Transverse colon (tissue), 4 donors: ENCODE measurements around the gene PCP4L1. TPM values are rescaled to one million over a fixed set of nuclear protein-coding genes. Genes with fewer than 3 reads are reported as not detected.

Experiments
- DNase-seq: peaks from one replicate; pipeline ENCODE4 v3.0.0-alpha.2; 2019
- H3K27ac ChIP-seq, 4 donors: fragments of 200-600 bp; sonication (generic); 2 replicates each; pipeline ENCODE4 v1.5.1; 2016 to 2018; ENCODE audit warnings: inconsistent platforms in 4 of 4
- H3K27me3 ChIP-seq: fragments of 200-600 bp; sonication (generic); 2 replicates; pipeline ENCODE4 v1.5.1; 2017; ENCODE audit warnings: inconsistent platforms
- H3K36me3 ChIP-seq, 4 donors: fragments of 200-600 bp; sonication (generic); 2 replicates each; pipeline ENCODE4 v1.5.1; 2017 to 2019; ENCODE audit warnings: inconsistent platforms in 4 of 4
- H3K4me1 ChIP-seq, 4 donors: fragments of 200-600 bp; sonication (generic); 2 replicates each; pipeline ENCODE4 v1.5.1; 2017 to 2020; ENCODE audit warnings: inconsistent platforms in 4 of 4
- H3K4me3 ChIP-seq, 4 donors: fragments of 200-600 bp; sonication (generic); 1 replicate in 1 of 4; 2 replicates in 3 of 4; pipeline versions ENCODE4 v1.5.1 to v1.6.1; 2017 to 2019; ENCODE audit warnings: inconsistent platforms in 4 of 4
- H3K9me3 ChIP-seq, 2 donors: fragments of 200-600 bp; sonication (generic); 2 replicates each; pipeline ENCODE4 v1.5.1; 2017 to 2019; ENCODE audit warnings: inconsistent platforms in 2 of 2
- CTCF ChIP-seq, 5 experiments: fragments of 200-600 bp in 3 of 5; fragments of 450-650 bp in 2 of 5; sonication (generic) in 3 of 5; IDR thresholded peaks; 1 replicate in 2 of 5; 2 replicates in 3 of 5; pipeline ENCODE4 v1.5.1; 2016 to 2017; ENCODE audit warnings: antibody characterized with exemption in 5 of 5, inconsistent platforms in 3 of 5, mild to moderate bottlenecking in 2 of 5, moderate library complexity in 1 of 5
- EP300 ChIP-seq: sonication (generic); formaldehyde crosslinking; IDR thresholded peaks from one replicate; pipeline ENCODE4 v1.6.1; 2017; ENCODE audit warnings: antibody characterized with exemption, low read depth
- POLR2A ChIP-seq: fragments of 450-650 bp; IDR thresholded peaks from one replicate; pipeline ENCODE4 v1.6.1; 2016; ENCODE audit warnings: antibody characterized with exemption, mild to moderate bottlenecking, moderate library complexity
- POLR2AphosphoS5 ChIP-seq, 3 donors: sonication (generic); formaldehyde crosslinking; IDR thresholded peaks; one replicate each; pipeline ENCODE4 v1.6.1; 2016; ENCODE audit warnings: antibody characterized with exemption in 3 of 3
- WGBS, 2 donors: methylation state at CpG; one replicate each; pipeline ENCODE4 v1.1.5; 2018; ENCODE audit warnings: low coverage in 1 of 2; 5-methylcytosine and 5-hydroxymethylcytosine counted together
- in situ Hi-C, 4 donors: fragments of 200-750 bp; cut with MboI; loops; one replicate each; pipeline versions ENCODE4 v1.15.0 to v1.15.1; 2017; ENCODE audit warnings: low sequenced_read_pairs in 3 of 4, low pct_ligation_motif_present in 1 of 4, low pct_unique_long_range_greater_than_20kb in 1 of 4
- intact Hi-C: fragments of 100-400 bp; cut with DNase I; formaldehyde crosslinking; loops from one replicate; pipeline ENCODE4 v1.15.1; 2023; ENCODE audit warnings: low total_unique reads
- total RNA-seq, 4 donors: library from RNA; depleted of rRNA; stranded (reverse); fragments of >200 nt; gene quantifications; one replicate each; pipeline ENCODE4 v1.1.0, GENCODE V29; 2016

PCP4L1 gene
- total RNA-seq, 4 donors from 2014 or later = 1.8 to 2.1 TPM; not detected in 2

GRCh38 chr1:161261261-161262235 is 3.0 kb downstream of the PCP4L1 start:
- no peak for DNase-seq
- H3K4me3 ChIP-seq = no peak overlapping the region
- no peaks in the 10 kb centered on the region for H3K36me3 ChIP-seq
- H3K9me3 ChIP-seq = peaks cover 3 to 10% of the 10 kb centered on the region in 2 donors
- H3K27ac ChIP-seq = peak overlapping the region in 1 of 4 donors; percentile 10
- in situ Hi-C loops = no loop called here
- 20 to 44% methylated on average over 1 to 12 of the region's 12 CpGs for WGBS, 2 donors
- peaks cover 48% of the 10 kb centered on the region for H3K27me3 ChIP-seq
- TF ChIP-seq EP300 = no peak
- no peak for TF ChIP-seq POLR2AphosphoS5 (IDR thresholded peaks at IDR 0.05)
- TF ChIP-seq POLR2A = no peak
- TF ChIP-seq CTCF (IDR thresholded peaks at IDR 0.05) = no peak
- H3K4me1 ChIP-seq = peaks cover 0 to 18% (median 8%) of the 10 kb centered on the region in 4 donors
- intact Hi-C loops = no loop called here

- H3K36me3 ChIP-seq = no peaks in the 10 kb centered on the region
- H3K27me3 ChIP-seq = peaks cover 15% of the 10 kb centered on the region
- H3K4me1 ChIP-seq = peaks cover 0 to 8% (median 1%) of the 10 kb centered on the region in 4 donors
- H3K4me3 ChIP-seq = no peak overlapping the region
- intact Hi-C loops = no loop called here
- H3K9me3 ChIP-seq = no peaks in the 10 kb centered on the region
- in situ Hi-C loops = no loop called here
- H3K27ac ChIP-seq = no peak overlapping the region
- DNase-seq = no peak
- no peak for TF ChIP-seq EP300
- no peak for TF ChIP-seq CTCF (IDR thresholded peaks at IDR 0.05)
- no peak for TF ChIP-seq POLR2A
- no peak for TF ChIP-seq POLR2AphosphoS5 (IDR thresholded peaks at IDR 0.05)
- 60 to 82% methylated on average over 5 of the region's 5 CpGs for WGBS, 2 donors
These were observed 6.8 kb downstream of the PCP4L1 start for GRCh38 chr1:161265305-161265704.

DNA sequence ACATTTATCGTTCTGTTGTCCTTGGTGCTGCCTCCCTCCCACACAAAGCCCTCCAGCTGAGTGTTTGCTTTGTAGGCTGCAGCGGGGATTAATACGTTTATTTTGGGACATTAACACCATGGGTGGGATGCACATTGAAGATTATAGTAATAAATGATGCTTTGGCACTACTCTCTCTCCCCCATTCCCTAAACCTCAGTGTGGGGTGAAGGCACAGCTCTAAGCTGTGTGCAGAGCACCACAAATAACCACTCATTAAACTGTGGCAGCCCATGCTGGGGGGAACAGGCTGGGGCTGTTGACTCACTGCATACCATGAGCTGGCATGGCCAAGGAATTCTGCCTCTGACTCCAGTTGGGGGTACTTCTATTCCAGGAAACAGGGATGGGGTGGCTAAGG is 7.7 kb downstream of the PCP4L1 start:
- Histone ChIP-seq H3K27ac (peak overlapping the region in 2 of 4 donors; percentile 11 to 52), H3K4me3 (no peak overlapping the region), H3K9me3 (no peaks in the 10 kb centered on the region), H3K27me3 (peaks cover 8% of the 10 kb centered on the region), H3K36me3 (no peaks in the 10 kb centered on the region), H3K4me1 (peaks cover 0 to 2% (median under 1%) of the 10 kb centered on the region in 4 donors)
- intact Hi-C loops = no loop called here
- in situ Hi-C loops = no loop called here
- DNase-seq = no peak
- TF ChIP-seq EP300 = no peak
- no peak for TF ChIP-seq POLR2A
- TF ChIP-seq CTCF (IDR thresholded peaks at IDR 0.05) = no peak
- no peak for TF ChIP-seq POLR2AphosphoS5 (IDR thresholded peaks at IDR 0.05)
- WGBS, 2 donors = 62 to 72% methylated on average over 3 of the region's 3 CpGs

GRCh38 chr1:161266836-161267235 is 8.3 kb downstream of the PCP4L1 start:
- DNase-seq = no peak
- H3K27me3 ChIP-seq = peaks cover 1% of the 10 kb centered on the region
- H3K27ac ChIP-seq = peak overlapping the region in 2 of 4 donors; percentile 11 to 52
- WGBS, 2 donors = 75 to 91% methylated on average over 2 of the region's 2 CpGs
- H3K4me1 ChIP-seq = peaks cover 0 to 1% (median 0%) of the 10 kb centered on the region in 4 donors
- TF ChIP-seq CTCF (IDR thresholded peaks at IDR 0.05) (no peak), EP300 (no peak), POLR2A (no peak), POLR2AphosphoS5 (IDR thresholded peaks at IDR 0.05) (no peak)
- in situ Hi-C loops (no loop called here), intact Hi-C loops (no loop called here)
- H3K9me3 ChIP-seq = no peaks in the 10 kb centered on the region
- H3K36me3 ChIP-seq = no peaks in the 10 kb centered on the region
- no peak overlapping the region for H3K4me3 ChIP-seq
